Chondrocyte (in vitro differentiated cells): ENCODE measurements around the gene NTN1. TPM values are rescaled to one million over a fixed set of nuclear protein-coding genes. Genes with fewer than 3 reads are reported as not detected.

ENCODE experiments used
- DNase-seq: peaks from one replicate; pipeline ENCODE4 v3.0.0; 2021; ENCODE audit warnings: mixed read lengths, low spot score
- H3K27ac Mint-ChIP-seq: one replicate; pipeline ENCODE4 v1.8.0; 2021; ENCODE audit warnings: mild to moderate bottlenecking, moderate library complexity, mixed read lengths; ENCODE audit not compliant: unreplicated experiment
- H3K27me3 Mint-ChIP-seq: 2 replicates; pipeline ENCODE4 v1.8.0; 2021; ENCODE audit warnings: low read depth, mixed read lengths
- H3K36me3 Mint-ChIP-seq: 2 replicates; pipeline ENCODE4 v1.8.0; 2021; ENCODE audit warnings: low read depth, mixed read lengths
- H3K4me1 Mint-ChIP-seq: 2 replicates; pipeline ENCODE4 v1.8.0; 2021; ENCODE audit warnings: low read depth, mild to moderate bottlenecking, mixed read lengths
- H3K4me3 Mint-ChIP-seq: one replicate; pipeline ENCODE4 v1.8.0; 2021; ENCODE audit warnings: mild to moderate bottlenecking, moderate library complexity, mixed read lengths; ENCODE audit not compliant: unreplicated experiment
- H3K9me3 Mint-ChIP-seq: 2 replicates; pipeline ENCODE4 v1.8.0; 2021; ENCODE audit warnings: low read depth, mixed read lengths
- CTCF ChIP-seq: fragments of 200-600 bp; sonication (generic); IDR thresholded peaks from 2 replicates; pipeline ENCODE4 v1.5.0; 2021; ENCODE audit warnings: antibody characterized with exemption, mild to moderate bottlenecking, moderate library complexity
- total RNA-seq: library from RNA; stranded (reverse); gene quantifications from 3 replicates; pipeline ENCODE4 v1.2.1, GENCODE V29; 2021

NTN1 gene
- total RNA-seq, 1 donor from 2014 or later: 4.0 TPM

- H3K27ac Mint-ChIP-seq: no peak overlapping the region
- DNase-seq: no peak
- H3K4me3 Mint-ChIP-seq: no peak overlapping the region
- peaks cover 2% of the 10 kb centered on the region for H3K27me3 Mint-ChIP-seq
- H3K9me3 Mint-ChIP-seq: no peaks in the 10 kb centered on the region
- H3K4me1 Mint-ChIP-seq: peaks cover 3% of the 10 kb centered on the region
- H3K36me3 Mint-ChIP-seq: no peaks in the 10 kb centered on the region
- no peak for TF ChIP-seq CTCF
Observed at GRCh38 chr17:9229160-9229825, 208.0 kb downstream of the NTN1 start.

- Mint-ChIP-seq H3K27ac (no peak overlapping the region), H3K9me3 (no peaks in the 10 kb centered on the region), H3K27me3 (peaks cover 2% of the 10 kb centered on the region)
Observed at GRCh38 chr17:9229826-9230201, 208.5 kb downstream of the NTN1 start.

GRCh38 chr17:9230346-9230745 lies 209.0 kb downstream of the NTN1 start:
- H3K9me3 Mint-ChIP-seq: no peaks in the 10 kb centered on the region
- no peak overlapping the region for H3K4me3 Mint-ChIP-seq
- no peak for DNase-seq
- no peaks in the 10 kb centered on the region for H3K36me3 Mint-ChIP-seq
- H3K27ac Mint-ChIP-seq: no peak overlapping the region
- peaks cover 2% of the 10 kb centered on the region for H3K27me3 Mint-ChIP-seq
- TF ChIP-seq CTCF: no peak
- H3K4me1 Mint-ChIP-seq: peaks cover 3% of the 10 kb centered on the region

More at GRCh38 chr17:9229826-9230201, 208.5 kb downstream of the NTN1 start:
- no peak for DNase-seq
- Mint-ChIP-seq H3K4me1 (peaks cover 3% of the 10 kb centered on the region), H3K36me3 (no peaks in the 10 kb centered on the region), H3K4me3 (no peak overlapping the region)
- TF ChIP-seq CTCF: no peak

GRCh38 chr17:9230861-9231260 lies 209.6 kb downstream of the NTN1 start:
- Mint-ChIP-seq H3K36me3 (no peaks in the 10 kb centered on the region), H3K4me3 (no peak overlapping the region), H3K4me1 (peaks cover 3% of the 10 kb centered on the region), H3K9me3 (no peaks in the 10 kb centered on the region), H3K27me3 (peaks cover 2% of the 10 kb centered on the region), H3K27ac (no peak overlapping the region)
- no peak for DNase-seq
- no peak for TF ChIP-seq CTCF

- Mint-ChIP-seq H3K36me3 (no peaks in the 10 kb centered on the region), H3K27ac (no peak overlapping the region), H3K27me3 (peaks cover 2% of the 10 kb centered on the region), H3K4me3 (no peak overlapping the region), H3K9me3 (no peaks in the 10 kb centered on the region), H3K4me1 (peaks cover 3% of the 10 kb centered on the region)
- no peak for TF ChIP-seq CTCF
- DNase-seq: no peak
Observed at GRCh38 chr17:9231449-9232154, 210.3 kb downstream of the NTN1 start.
